Gastroesophageal sphincter (tissue), 3 donors: ENCODE data around the gene CTTN.

ENCODE experiments used
- EP300 ChIP-seq: sonication (generic); formaldehyde crosslinking; IDR thresholded peaks from one replicate; pipeline ENCODE4 v1.6.1; 2017; ENCODE audit warnings: antibody characterized with exemption, mild to moderate bottlenecking
- POLR2A ChIP-seq, 2 donors: fragments of 450-650 bp; IDR thresholded peaks; one replicate each; pipeline ENCODE4 v1.6.1; 2017; ENCODE audit warnings: antibody characterized with exemption in 2 of 2, mild to moderate bottlenecking in 2 of 2, moderate library complexity in 1 of 2
- POLR2AphosphoS5 ChIP-seq: sonication (generic); formaldehyde crosslinking; IDR thresholded peaks from one replicate; pipeline ENCODE4 v1.6.1; 2017; ENCODE audit warnings: antibody characterized with exemption
- TF ChIP-seq, protein P1 (sequence below), 4 experiments: fragments of 200-600 bp in 2 of 4; fragments of 450-650 bp in 2 of 4; sonication (generic) in 1 of 4; IDR thresholded peaks; one replicate each; pipeline ENCODE4 v1.5.1; 2017 to 2019; ENCODE audit warnings: antibody characterized with exemption in 4 of 4, mild to moderate bottlenecking in 2 of 4, moderate library complexity in 2 of 4

DNA sequence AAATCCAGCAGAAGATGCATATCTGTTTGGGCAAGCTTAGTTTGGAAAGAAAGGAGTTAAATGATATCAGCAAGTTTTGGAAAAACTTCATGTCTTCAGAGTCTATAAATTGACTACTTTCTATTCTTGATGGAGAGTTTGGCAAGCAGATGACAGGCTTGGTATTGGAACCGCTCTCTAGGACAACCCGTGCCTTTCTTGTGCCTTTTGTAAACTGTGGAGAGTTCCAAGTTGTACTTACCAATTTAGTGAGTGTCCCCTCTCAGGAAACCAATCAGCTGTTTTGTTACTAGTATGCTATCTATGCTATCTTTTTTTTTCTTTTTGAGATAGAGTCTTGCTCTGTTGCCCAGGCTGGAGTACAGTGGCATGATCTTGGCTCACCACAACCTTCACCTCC is 43.7 kb upstream of the CTTN start:
- no peak for TF ChIP-seq EP300
- TF ChIP-seq POLR2A (IDR thresholded peaks at IDR 0.05) = no peak
- TF ChIP-seq, protein P1, sequence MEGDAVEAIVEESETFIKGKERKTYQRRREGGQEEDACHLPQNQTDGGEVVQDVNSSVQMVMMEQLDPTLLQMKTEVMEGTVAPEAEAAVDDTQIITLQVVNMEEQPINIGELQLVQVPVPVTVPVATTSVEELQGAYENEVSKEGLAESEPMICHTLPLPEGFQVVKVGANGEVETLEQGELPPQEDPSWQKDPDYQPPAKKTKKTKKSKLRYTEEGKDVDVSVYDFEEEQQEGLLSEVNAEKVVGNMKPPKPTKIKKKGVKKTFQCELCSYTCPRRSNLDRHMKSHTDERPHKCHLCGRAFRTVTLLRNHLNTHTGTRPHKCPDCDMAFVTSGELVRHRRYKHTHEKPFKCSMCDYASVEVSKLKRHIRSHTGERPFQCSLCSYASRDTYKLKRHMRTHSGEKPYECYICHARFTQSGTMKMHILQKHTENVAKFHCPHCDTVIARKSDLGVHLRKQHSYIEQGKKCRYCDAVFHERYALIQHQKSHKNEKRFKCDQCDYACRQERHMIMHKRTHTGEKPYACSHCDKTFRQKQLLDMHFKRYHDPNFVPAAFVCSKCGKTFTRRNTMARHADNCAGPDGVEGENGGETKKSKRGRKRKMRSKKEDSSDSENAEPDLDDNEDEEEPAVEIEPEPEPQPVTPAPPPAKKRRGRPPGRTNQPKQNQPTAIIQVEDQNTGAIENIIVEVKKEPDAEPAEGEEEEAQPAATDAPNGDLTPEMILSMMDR (IDR thresholded peaks at IDR 0.05) = no peak
- TF ChIP-seq POLR2AphosphoS5 = no peak
